Measurements from ENCODE around the gene FETUB.

GRCh38 chr3:186630950-186631641 lies 9.1 kb upstream of the FETUB start:
- TF ChIP-seq GATA2 (IDR thresholded peaks at IDR 0.05; ENCODE audit: low read depth, low read length) (no peak), GATA3 (IDR thresholded peaks at IDR 0.05; ENCODE audit: low read depth, low read length) (no peak)
